Measurements from ENCODE around the gene CXCR6. TPM values are rescaled to one million over a fixed set of nuclear protein-coding genes. Genes with fewer than 3 reads are reported as not detected.

CXCR6 gene
- total and polyA plus RNA-seq, 2 experiments from 2014 or later: not detected

GRCh38 chr3:45938043-45938435 lies 5.2 kb upstream of the CXCR6 start:
- no peaks in the 10 kb centered on the region for H3K36me3 ChIP-seq (ENCODE audit: low read depth)
- WGBS, 2 experiments (ENCODE audit: low coverage in 1 of 2, low lambda C conversion rate in 2 of 2, missing lambda C conversion rate in 2 of 2): 94 to 95% methylated on average over 4 of the region's 4 CpGs
- TF ChIP-seq EZH2 (IDR thresholded peaks at IDR 0.05; ENCODE audit: insufficient read depth, poor library complexity, severe bottlenecking): no peak
- TF ChIP-seq EZH2phosphoT487 (IDR thresholded peaks at IDR 0.05; ENCODE audit: insufficient read depth, low read depth): no peak
- no peak overlapping the region for H3K9ac ChIP-seq
- no peaks in the 10 kb centered on the region for H4K20me1 ChIP-seq (ENCODE audit: insufficient read depth)
- H3K27ac ChIP-seq: no peak overlapping the region
- H2AFZ ChIP-seq: no peak overlapping the region
- no peaks in the 10 kb centered on the region for H3F3A ChIP-seq (ENCODE audit: insufficient read depth)
- H3K4me1 ChIP-seq (ENCODE audit: insufficient read depth): peaks cover 5% of the 10 kb centered on the region
- H3K4me3 ChIP-seq: no peak overlapping the region
- no peaks in the 10 kb centered on the region for H3K9me2 ChIP-seq (ENCODE audit: insufficient read depth)
- H3K4me2 ChIP-seq (ENCODE audit: unreplicated experiment): no peak overlapping the region
- no peaks in the 10 kb centered on the region for H3K79me2 ChIP-seq (ENCODE audit: insufficient read depth)
- DNase-seq: no peak
- H3K27me3 ChIP-seq (replicated peaks; ENCODE audit: insufficient read depth): no peaks in the 10 kb centered on the region
- in situ Hi-C loops (cut with MboI): loop anchor here (25.0 kb wide), 1 partner anchor 424 kb away; the partner anchor contains the start of genes CCR2 and CCR5
- H3K9me3 ChIP-seq (ENCODE audit: low read depth): no peaks in the 10 kb centered on the region

GRCh38 chr3:45938864-45939263 lies 4.4 kb upstream of the CXCR6 start:
- no peak for TF ChIP-seq EZH2 (IDR thresholded peaks at IDR 0.05; ENCODE audit: insufficient read depth, poor library complexity, severe bottlenecking)
- TF ChIP-seq EZH2phosphoT487 (IDR thresholded peaks at IDR 0.05; ENCODE audit: insufficient read depth, low read depth): no peak
- H3K79me2 ChIP-seq (ENCODE audit: insufficient read depth): no peaks in the 10 kb centered on the region
- no peak overlapping the region for H3K9ac ChIP-seq
- no peaks in the 10 kb centered on the region for H3K9me2 ChIP-seq (ENCODE audit: insufficient read depth)
- H3K27ac ChIP-seq: no peak overlapping the region
- peak; percentile 90 for DNase-seq
- no peaks in the 10 kb centered on the region for H3F3A ChIP-seq (ENCODE audit: insufficient read depth)
- H3K4me1 ChIP-seq (ENCODE audit: insufficient read depth): peaks cover 5% of the 10 kb centered on the region
- no peaks in the 10 kb centered on the region for H4K20me1 ChIP-seq (ENCODE audit: insufficient read depth)
- H3K4me2 ChIP-seq (ENCODE audit: unreplicated experiment): no peak overlapping the region
- H2AFZ ChIP-seq: no peak overlapping the region
- H3K9me3 ChIP-seq (ENCODE audit: low read depth): no peaks in the 10 kb centered on the region
- no peaks in the 10 kb centered on the region for H3K36me3 ChIP-seq (ENCODE audit: low read depth)
- H3K27me3 ChIP-seq (replicated peaks; ENCODE audit: insufficient read depth): no peaks in the 10 kb centered on the region
- WGBS, 2 experiments (ENCODE audit: low coverage in 1 of 2, low lambda C conversion rate in 2 of 2, missing lambda C conversion rate in 2 of 2): 22 to 26% methylated on average over 4 of the region's 4 CpGs
- in situ Hi-C loops (cut with MboI): loop anchor here (25.0 kb wide), 1 partner anchor 423 kb away; the partner anchor contains the start of genes CCR2 and CCR5
- H3K4me3 ChIP-seq: no peak overlapping the region

- Histone ChIP-seq H4K20me1 (ENCODE audit: insufficient read depth) (no peaks in the 10 kb centered on the region), H3K9ac (no peak overlapping the region), H3K4me3 (no peak overlapping the region), H3K27me3 (replicated peaks; ENCODE audit: insufficient read depth) (no peaks in the 10 kb centered on the region), H3K4me2 (ENCODE audit: unreplicated experiment) (no peak overlapping the region), H3K27ac (no peak overlapping the region), H3F3A (ENCODE audit: insufficient read depth) (no peaks in the 10 kb centered on the region), H3K9me2 (ENCODE audit: insufficient read depth) (no peaks in the 10 kb centered on the region), H3K36me3 (ENCODE audit: low read depth) (no peaks in the 10 kb centered on the region), H3K79me2 (ENCODE audit: insufficient read depth) (no peaks in the 10 kb centered on the region), H2AFZ (no peak overlapping the region), H3K4me1 (ENCODE audit: insufficient read depth) (peaks cover 5% of the 10 kb centered on the region), H3K9me3 (ENCODE audit: low read depth) (no peaks in the 10 kb centered on the region)
- in situ Hi-C loops (cut with MboI): loop anchor here (25.0 kb wide), 1 partner anchor 423 kb away; the partner anchor contains the start of genes CCR2 and CCR5
- peak; percentile 14 for DNase-seq
- WGBS, 2 experiments (ENCODE audit: low coverage in 1 of 2, low lambda C conversion rate in 2 of 2, missing lambda C conversion rate in 2 of 2): 21 to 26% methylated on average over 5 of the region's 5 CpGs
- TF ChIP-seq EZH2 (IDR thresholded peaks at IDR 0.05; ENCODE audit: insufficient read depth, poor library complexity, severe bottlenecking): no peak
- no peak for TF ChIP-seq EZH2phosphoT487 (IDR thresholded peaks at IDR 0.05; ENCODE audit: insufficient read depth, low read depth)
These were observed 3.9 kb upstream of the CXCR6 start for GRCh38 chr3:45939341-45939771.

- Histone ChIP-seq H2AFZ (no peak overlapping the region), H3K27me3 (replicated peaks; ENCODE audit: insufficient read depth) (no peaks in the 10 kb centered on the region), H3K4me2 (ENCODE audit: unreplicated experiment) (no peak overlapping the region), H3K9ac (no peak overlapping the region), H3K9me2 (ENCODE audit: insufficient read depth) (no peaks in the 10 kb centered on the region), H3K36me3 (ENCODE audit: low read depth) (no peaks in the 10 kb centered on the region), H3K9me3 (ENCODE audit: low read depth) (no peaks in the 10 kb centered on the region), H4K20me1 (ENCODE audit: insufficient read depth) (no peaks in the 10 kb centered on the region), H3F3A (ENCODE audit: insufficient read depth) (no peaks in the 10 kb centered on the region), H3K4me3 (no peak overlapping the region), H3K4me1 (ENCODE audit: insufficient read depth) (peaks cover 5% of the 10 kb centered on the region), H3K27ac (no peak overlapping the region), H3K79me2 (ENCODE audit: insufficient read depth) (no peaks in the 10 kb centered on the region)
- in situ Hi-C loops (cut with MboI): loop anchor here (5.0 to 25.0 kb wide), 2 partner anchors 122 to 422 kb away; partner anchors contain the start of genes CCR2 and CCR5
- WGBS, 2 experiments (ENCODE audit: low coverage in 1 of 2, low lambda C conversion rate in 2 of 2, missing lambda C conversion rate in 2 of 2): 80 to 86% methylated on average over 7 of the region's 7 CpGs
- TF ChIP-seq EZH2 (IDR thresholded peaks at IDR 0.05; ENCODE audit: insufficient read depth, poor library complexity, severe bottlenecking) (no peak), EZH2phosphoT487 (IDR thresholded peaks at IDR 0.05; ENCODE audit: insufficient read depth, low read depth) (no peak)
- DNase-seq: no peak
These were observed 3.1 kb upstream of the CXCR6 start for GRCh38 chr3:45940004-45940780.

Measured in GM23248 (cell line).